Tibial nerve (tissue), 4 donors: ENCODE results near the gene SON. TPM values are rescaled to one million over a fixed set of nuclear protein-coding genes. Genes with fewer than 3 reads are reported as not detected.
"Not testable (repeated sequence)": the region's sequence is repeated elsewhere in the genome, so short reads cannot be mapped to it uniquely, and the experiment has no call there.

Experiments used
- DNase-seq, 2 donors: peaks; one replicate each; pipeline ENCODE4 v3.0.0-alpha.2; 2019; ENCODE audit warnings: low spot score in 2 of 2
- H3K27ac ChIP-seq, 4 donors: fragments of 200-600 bp; sonication (generic) in 3 of 4; one replicate each; pipeline ENCODE4 v1.5.1; 2017 to 2019; ENCODE audit warnings: mild to moderate bottlenecking in 1 of 4
- H3K27me3 ChIP-seq, 2 donors: fragments of 200-600 bp; sonication (generic) in 1 of 2; one replicate each; pipeline versions ENCODE4 v1.5.1 to v1.6.0; 2017 to 2019
- H3K36me3 ChIP-seq, 3 donors: fragments of 200-600 bp; sonication (generic); one replicate each; pipeline ENCODE4 v1.5.1; 2018 to 2019
- H3K4me1 ChIP-seq, 4 donors: fragments of 200-600 bp; sonication (generic) in 3 of 4; one replicate each; pipeline ENCODE4 v1.5.1; 2017 to 2019
- H3K4me3 ChIP-seq, 4 donors: fragments of 200-600 bp; sonication (generic) in 3 of 4; one replicate each; pipeline ENCODE4 v1.5.1; 2017 to 2019; ENCODE audit warnings: mild to moderate bottlenecking in 1 of 4, moderate library complexity in 1 of 4
- H3K9me3 ChIP-seq, 4 donors: fragments of 200-600 bp; sonication (generic) in 3 of 4; one replicate each; pipeline ENCODE4 v1.5.1; 2017 to 2019
- CTCF ChIP-seq, 5 experiments: fragments of 200-600 bp in 3 of 5; fragments of 450-650 bp in 2 of 5; sonication (generic) in 3 of 5; IDR thresholded peaks; one replicate each; pipeline ENCODE4 v1.5.1; 2016 to 2019; ENCODE audit warnings: antibody characterized with exemption in 5 of 5, mild to moderate bottlenecking in 3 of 5, moderate library complexity in 2 of 5
- EP300 ChIP-seq, 2 donors: sonication (generic); formaldehyde crosslinking; IDR thresholded peaks; one replicate each; pipeline ENCODE4 v1.6.1; 2017; ENCODE audit warnings: antibody characterized with exemption in 2 of 2, mild to moderate bottlenecking in 1 of 2
- POLR2A ChIP-seq, 2 donors: fragments of 450-650 bp; IDR thresholded peaks; one replicate each; pipeline ENCODE4 v1.6.1; 2017; ENCODE audit warnings: antibody characterized with exemption in 2 of 2, mild to moderate bottlenecking in 2 of 2, moderate library complexity in 2 of 2
- WGBS, 2 donors: methylation state at CpG; one replicate each; pipeline ENCODE4 v1.1.5; 2018; 5-methylcytosine and 5-hydroxymethylcytosine counted together
- total RNA-seq, 4 donors: library from RNA; depleted of rRNA; stranded (reverse); fragments of >200 nt; gene quantifications; one replicate each; pipeline ENCODE4 v1.1.0, GENCODE V29; 2016

The SON gene
- total RNA-seq, 4 donors from 2014 or later, result 243 to 283 (median 271) TPM

- Histone ChIP-seq H3K36me3 (peaks cover 0 to 83% (median 0%) of the 10 kb centered on the region in 3 donors), H3K27me3 (no peaks in the 10 kb centered on the region), H3K27ac (no peak overlapping the region), H3K4me1 (no peaks in the 10 kb centered on the region), H3K9me3 (no peaks in the 10 kb centered on the region), H3K4me3 (no peak overlapping the region)
- TF ChIP-seq POLR2A (IDR thresholded peaks at IDR 0.05), result no peak
- TF ChIP-seq EP300 (IDR thresholded peaks at IDR 0.05), result no peak
- TF ChIP-seq CTCF (IDR thresholded peaks at IDR 0.05), result no peak
- no peak for DNase-seq
- 90 to 93% methylated on average over 4 of the region's 4 CpGs for WGBS, 2 donors
Observed at GRCh38 chr21:33619726-33620125, 76.9 kb downstream of the SON start.

GRCh38 chr21:33622253-33622652, 79.4 kb downstream of the SON start:
- H3K36me3 ChIP-seq, result peaks cover 0 to 75% (median 0%) of the 10 kb centered on the region in 3 donors

GRCh38 chr21:33626151-33626550, 83.3 kb downstream of the SON start:
- not testable (repeated sequence) for H3K4me3 ChIP-seq, DNase-seq, H3K27ac ChIP-seq, H3K4me1 ChIP-seq, H3K9me3 ChIP-seq, H3K27me3 ChIP-seq
- WGBS, 2 donors, result 81 to 88% methylated on average over 7 of the region's 7 CpGs
- H3K36me3 ChIP-seq, result peaks cover 0 to 66% (median 4%) of the 10 kb centered on the region in 3 donors

More at GRCh38 chr21:33622253-33622652, 79.4 kb downstream of the SON start:
- no peaks in the 10 kb centered on the region for H3K9me3 ChIP-seq
- no peak for DNase-seq
- no peaks in the 10 kb centered on the region for H3K4me1 ChIP-seq
- no peak overlapping the region for H3K27ac ChIP-seq
- no peak overlapping the region for H3K4me3 ChIP-seq
- H3K27me3 ChIP-seq, result no peaks in the 10 kb centered on the region
- TF ChIP-seq POLR2A (IDR thresholded peaks at IDR 0.05) (no peak), EP300 (IDR thresholded peaks at IDR 0.05) (no peak), CTCF (IDR thresholded peaks at IDR 0.05) (no peak)

Other genes starting within 250 kb of the SON start
- 10 to 100 TPM; 29.4 to 35.8 (median 31.4) TPM for gene IFNAR1, start 218.1 kb upstream of the SON start, total RNA-seq
- gene IFNGR2, start 139.6 kb upstream of the SON start, total RNA-seq, result 100 to 1,000 TPM; 110 to 153 (median 129) TPM
- gene TMEM50B, start 63.1 kb upstream of the SON start, total RNA-seq, result 100 to 1,000 TPM in 3 of 4 donors, 10 to 100 TPM in 1; 77.7 to 155 (median 146) TPM
- gene DNAJC28, start 51.3 kb upstream of the SON start, total RNA-seq, result 1 to 10 TPM in 3 of 4 donors, under 1 TPM in 1; 0.66 to 3.6 (median 1.7) TPM
- 100 to 1,000 TPM in 2 of 4 donors, 10 to 100 TPM in 2; 73.5 to 141 (median 106) TPM for gene GART, start 921 bp upstream of the SON start, total RNA-seq
- gene DONSON, start 45.6 kb downstream of the SON start, total RNA-seq, result 10 to 100 TPM; 11.5 to 20.6 (median 18.1) TPM
- gene CRYZL1, start 98.7 kb downstream of the SON start, total RNA-seq, result 10 to 100 TPM; 48.8 to 94.4 (median 74.8) TPM
- 100 to 1,000 TPM in 2 of 4 donors, 10 to 100 TPM in 2; 50.4 to 208 (median 96.7) TPM for gene ITSN1, start 99.5 kb downstream of the SON start, total RNA-seq